ENCODE data around the gene TRIM54.

TRIM54 gene, protein sequence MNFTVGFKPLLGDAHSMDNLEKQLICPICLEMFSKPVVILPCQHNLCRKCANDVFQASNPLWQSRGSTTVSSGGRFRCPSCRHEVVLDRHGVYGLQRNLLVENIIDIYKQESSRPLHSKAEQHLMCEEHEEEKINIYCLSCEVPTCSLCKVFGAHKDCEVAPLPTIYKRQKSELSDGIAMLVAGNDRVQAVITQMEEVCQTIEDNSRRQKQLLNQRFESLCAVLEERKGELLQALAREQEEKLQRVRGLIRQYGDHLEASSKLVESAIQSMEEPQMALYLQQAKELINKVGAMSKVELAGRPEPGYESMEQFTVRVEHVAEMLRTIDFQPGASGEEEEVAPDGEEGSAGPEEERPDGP

DNA sequence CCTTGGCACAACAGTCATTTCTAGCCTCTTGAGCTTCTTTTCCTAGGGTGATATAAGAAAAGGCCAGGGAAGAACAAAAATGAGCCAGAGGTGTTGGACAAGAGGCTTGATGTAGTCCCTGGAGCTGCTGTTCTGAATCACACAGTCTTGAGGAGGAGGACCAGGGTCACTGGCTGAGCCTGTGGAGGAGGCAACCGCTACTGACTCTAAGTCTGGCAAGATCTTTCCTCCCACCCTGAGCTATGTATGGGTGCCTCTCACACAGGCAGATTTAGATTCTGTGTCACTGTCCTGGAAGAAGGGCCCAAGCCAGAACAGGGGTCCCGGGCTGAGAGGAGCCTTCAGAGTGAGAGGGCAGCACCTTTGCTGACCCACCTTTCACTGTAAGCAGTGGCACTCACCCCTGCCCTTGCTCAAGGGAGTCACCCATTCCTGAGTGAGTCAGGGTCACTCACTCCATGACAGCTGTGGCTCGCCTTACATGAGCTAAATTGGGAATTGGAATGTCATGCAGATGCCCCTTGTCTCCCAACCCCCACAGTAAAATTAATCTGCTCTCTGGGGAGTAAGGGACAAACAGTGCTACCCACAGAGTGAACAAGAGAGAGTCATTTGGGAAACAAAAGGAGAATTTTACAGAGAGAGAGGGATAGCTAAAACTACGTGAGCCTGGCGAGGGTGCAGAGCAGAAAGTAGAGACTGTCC, at the start of gene TRIM54:
TSS of gene TRIM54 (plus strand) at position 575 of the 705 bp plus-strand sequence. CDS start 303 bp downstream, outside the sequence.
- no peak within 1 kb of the TSS for H3K27ac ChIP-seq

DNA sequence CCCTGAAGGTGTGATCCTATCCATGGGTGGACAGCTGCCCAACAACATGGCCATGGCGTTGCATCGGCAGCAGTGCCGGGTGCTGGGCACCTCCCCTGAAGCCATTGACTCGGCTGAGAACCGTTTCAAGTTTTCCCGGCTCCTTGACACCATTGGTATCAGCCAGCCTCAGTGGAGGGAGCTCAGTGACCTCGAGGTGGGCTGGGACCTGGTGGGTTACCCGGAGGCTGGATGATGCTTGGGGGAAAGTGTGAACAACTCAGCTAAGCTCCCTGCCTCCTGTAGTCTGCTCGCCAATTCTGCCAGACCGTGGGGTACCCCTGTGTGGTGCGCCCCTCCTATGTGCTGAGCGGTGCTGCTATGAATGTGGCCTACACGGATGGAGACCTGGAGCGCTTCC, 48.9 kb upstream of the TRIM54 start:
- no peak overlapping the region for H3K27ac ChIP-seq
- TF ChIP-seq, protein P1, sequence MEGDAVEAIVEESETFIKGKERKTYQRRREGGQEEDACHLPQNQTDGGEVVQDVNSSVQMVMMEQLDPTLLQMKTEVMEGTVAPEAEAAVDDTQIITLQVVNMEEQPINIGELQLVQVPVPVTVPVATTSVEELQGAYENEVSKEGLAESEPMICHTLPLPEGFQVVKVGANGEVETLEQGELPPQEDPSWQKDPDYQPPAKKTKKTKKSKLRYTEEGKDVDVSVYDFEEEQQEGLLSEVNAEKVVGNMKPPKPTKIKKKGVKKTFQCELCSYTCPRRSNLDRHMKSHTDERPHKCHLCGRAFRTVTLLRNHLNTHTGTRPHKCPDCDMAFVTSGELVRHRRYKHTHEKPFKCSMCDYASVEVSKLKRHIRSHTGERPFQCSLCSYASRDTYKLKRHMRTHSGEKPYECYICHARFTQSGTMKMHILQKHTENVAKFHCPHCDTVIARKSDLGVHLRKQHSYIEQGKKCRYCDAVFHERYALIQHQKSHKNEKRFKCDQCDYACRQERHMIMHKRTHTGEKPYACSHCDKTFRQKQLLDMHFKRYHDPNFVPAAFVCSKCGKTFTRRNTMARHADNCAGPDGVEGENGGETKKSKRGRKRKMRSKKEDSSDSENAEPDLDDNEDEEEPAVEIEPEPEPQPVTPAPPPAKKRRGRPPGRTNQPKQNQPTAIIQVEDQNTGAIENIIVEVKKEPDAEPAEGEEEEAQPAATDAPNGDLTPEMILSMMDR (IDR thresholded peaks at IDR 0.05), result no peak
- TF ChIP-seq ZFX (IDR thresholded peaks at IDR 0.05; ENCODE audit: borderline replicate concordance), result no peak

More for the DNA sequence above, at the start of gene TRIM54:
- TF ChIP-seq, protein P1 (IDR thresholded peaks at IDR 0.05), result no peak

- H3K27ac ChIP-seq, result no peak overlapping the region
- no peak for TF ChIP-seq ZFX (IDR thresholded peaks at IDR 0.05; ENCODE audit: borderline replicate concordance)
Observed at GRCh38 chr2:27236136-27236535, 46.1 kb upstream of the TRIM54 start.

DNA sequence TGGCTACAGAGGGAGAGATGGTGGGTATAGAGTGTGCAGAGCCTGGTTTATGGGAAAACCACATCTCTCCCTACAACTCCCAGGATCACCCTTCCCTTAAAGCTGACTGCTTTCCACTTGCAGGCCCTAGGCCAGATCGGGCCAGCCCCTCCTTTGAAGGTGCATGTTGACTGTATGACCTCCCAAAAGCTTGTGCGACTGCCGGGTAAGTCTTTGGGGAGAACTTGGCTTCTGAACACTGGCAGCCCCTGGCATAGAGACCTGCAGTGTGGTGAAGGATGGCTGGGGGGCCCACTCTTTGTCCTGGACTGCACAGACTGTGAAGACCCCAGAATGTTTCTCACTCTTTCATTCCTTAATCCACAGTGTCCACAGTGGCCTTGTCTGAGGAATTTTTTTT, 45.6 kb upstream of the TRIM54 start:
- TF ChIP-seq ZFX (IDR thresholded peaks at IDR 0.05; ENCODE audit: borderline replicate concordance), result no peak
- TF ChIP-seq, protein P1 (IDR thresholded peaks at IDR 0.05), result no peak
- no peak overlapping the region for H3K27ac ChIP-seq

DNA sequence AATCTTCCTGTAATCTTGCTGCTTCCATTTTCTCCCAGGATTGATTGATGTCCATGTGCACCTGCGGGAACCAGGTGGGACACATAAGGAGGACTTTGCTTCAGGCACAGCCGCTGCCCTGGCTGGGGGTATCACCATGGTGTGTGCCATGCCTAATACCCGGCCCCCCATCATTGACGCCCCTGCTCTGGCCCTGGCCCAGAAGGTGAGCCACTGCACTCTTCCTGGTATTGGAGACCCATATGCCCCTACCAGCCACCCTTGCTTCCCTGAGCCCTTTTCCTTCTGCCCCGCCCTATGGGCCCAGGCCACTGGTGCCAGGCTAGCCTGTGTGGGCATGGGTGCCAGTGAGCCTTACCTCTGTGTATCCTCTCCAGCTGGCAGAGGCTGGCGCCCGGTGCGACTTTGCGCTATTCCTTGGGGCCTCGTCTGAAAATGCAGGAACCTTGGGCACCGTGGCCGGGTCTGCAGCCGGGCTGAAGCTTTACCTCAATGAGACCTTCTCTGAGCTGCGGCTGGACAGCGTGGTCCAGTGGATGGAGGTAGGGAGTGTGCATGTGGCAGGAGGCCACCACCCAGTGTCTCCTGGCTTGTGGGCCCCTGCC, 44.8 kb upstream of the TRIM54 start:
- TF ChIP-seq, protein P1 (IDR thresholded peaks at IDR 0.05), result no peak
- no peak for TF ChIP-seq ZFX (IDR thresholded peaks at IDR 0.05; ENCODE audit: borderline replicate concordance)
- H3K27ac ChIP-seq, result no peak overlapping the region

GRCh38 chr2:27238976-27239375, 43.3 kb upstream of the TRIM54 start:
- no peak overlapping the region for H3K27ac ChIP-seq
- TF ChIP-seq, protein P1 (IDR thresholded peaks at IDR 0.05), result no peak

GRCh38 chr2:27240406-27240805, 41.8 kb upstream of the TRIM54 start:
- no peak overlapping the region for H3K27ac ChIP-seq
- no peak for TF ChIP-seq ZFX (IDR thresholded peaks at IDR 0.05; ENCODE audit: borderline replicate concordance)
- TF ChIP-seq, protein P1 (IDR thresholded peaks at IDR 0.05), result no peak

All from 22Rv1 (cell line).